Progenitor cell of endocrine pancreas (in vitro differentiated cells): ENCODE results near the gene RPL35. TPM values are rescaled to one million over a fixed set of nuclear protein-coding genes. Genes with fewer than 3 reads are reported as not detected.
A peak's percentile ranks its signal among the peaks of the same experiment; 100 is the strongest.

ENCODE experiments used
- DNase-seq: peaks from one replicate; pipeline ENCODE4 v3.0.0; 2021; ENCODE audit warnings: low spot score; ENCODE audit not compliant: unreplicated experiment
- H3K27ac Mint-ChIP-seq: 2 replicates; pipeline ENCODE4 v1.8.0; 2021; ENCODE audit warnings: mild to moderate bottlenecking, moderate library complexity, mixed read lengths
- H3K27me3 Mint-ChIP-seq: 2 replicates; pipeline ENCODE4 v1.8.0; 2021; ENCODE audit warnings: mixed read lengths
- H3K36me3 Mint-ChIP-seq: 2 replicates; pipeline ENCODE4 v1.8.0; 2022; ENCODE audit warnings: mixed read lengths; ENCODE audit not compliant: insufficient read depth
- H3K4me1 Mint-ChIP-seq: 2 replicates; pipeline ENCODE4 v1.8.0; 2021; ENCODE audit warnings: low read depth, mixed read lengths
- H3K4me3 Mint-ChIP-seq: 2 replicates; pipeline ENCODE4 v1.8.0; 2021; ENCODE audit warnings: low read depth, mild to moderate bottlenecking, moderate library complexity, mixed read lengths
- H3K9me3 Mint-ChIP-seq: 2 replicates; pipeline ENCODE4 v1.8.0; 2021; ENCODE audit warnings: low read depth, mixed read lengths
- CTCF ChIP-seq: fragments of 200-600 bp; sonication (generic); IDR thresholded peaks from one replicate; pipeline ENCODE4 v1.5.0; 2021; ENCODE audit warnings: antibody characterized with exemption, mild to moderate bottlenecking; ENCODE audit not compliant: unreplicated experiment
- total RNA-seq: library from RNA; stranded (reverse); gene quantifications from 2 replicates; pipeline ENCODE4 v1.2.1, GENCODE V29; 2021

Gene RPL35
- total RNA-seq, 1 donor from 2014 or later: 1,027 TPM

GRCh38 chr9:124894741-124895170 lies 33.0 kb upstream of the RPL35 start:
- H3K27ac Mint-ChIP-seq: peak overlapping the region; percentile 75
- no peaks in the 10 kb centered on the region for H3K4me1 Mint-ChIP-seq

GRCh38 chr9:124894035-124894740 lies 32.4 kb upstream of the RPL35 start:
- Mint-ChIP-seq H3K27me3 (no peaks in the 10 kb centered on the region), H3K4me3 (no peak overlapping the region), H3K36me3 (peaks cover 20% of the 10 kb centered on the region), H3K4me1 (no peaks in the 10 kb centered on the region), H3K9me3 (no peaks in the 10 kb centered on the region), H3K27ac (peak overlapping the region; percentile 30)
- DNase-seq: no peak
- TF ChIP-seq CTCF: no peak

More at GRCh38 chr9:124894741-124895170, 33.0 kb upstream of the RPL35 start:
- H3K9me3 Mint-ChIP-seq: no peaks in the 10 kb centered on the region
- no peak overlapping the region for H3K4me3 Mint-ChIP-seq
- TF ChIP-seq CTCF: peak; percentile 34
- no peak for DNase-seq
- no peaks in the 10 kb centered on the region for H3K27me3 Mint-ChIP-seq
- peaks cover 17% of the 10 kb centered on the region for H3K36me3 Mint-ChIP-seq

GRCh38 chr9:124890179-124890578 lies 28.4 kb upstream of the RPL35 start:
- no peak overlapping the region for H3K4me3 Mint-ChIP-seq
- H3K4me1 Mint-ChIP-seq: no peaks in the 10 kb centered on the region
- no peak for TF ChIP-seq CTCF
- no peaks in the 10 kb centered on the region for H3K9me3 Mint-ChIP-seq
- H3K27me3 Mint-ChIP-seq: no peaks in the 10 kb centered on the region
- H3K27ac Mint-ChIP-seq: no peak overlapping the region
- H3K36me3 Mint-ChIP-seq: peaks cover 14% of the 10 kb centered on the region
- no peak for DNase-seq

GRCh38 chr9:124889006-124889405 lies 27.2 kb upstream of the RPL35 start:
- Mint-ChIP-seq H3K4me3 (no peak overlapping the region), H3K9me3 (no peaks in the 10 kb centered on the region), H3K4me1 (no peaks in the 10 kb centered on the region), H3K27ac (no peak overlapping the region), H3K36me3 (peaks cover 14% of the 10 kb centered on the region), H3K27me3 (no peaks in the 10 kb centered on the region)
- DNase-seq: no peak
- no peak for TF ChIP-seq CTCF

GRCh38 chr9:124887832-124888231 lies 26.1 kb upstream of the RPL35 start:
- H3K27me3 Mint-ChIP-seq: no peaks in the 10 kb centered on the region
- no peaks in the 10 kb centered on the region for H3K4me1 Mint-ChIP-seq
- H3K36me3 Mint-ChIP-seq: peaks cover 14% of the 10 kb centered on the region
- DNase-seq: no peak
- H3K27ac Mint-ChIP-seq: no peak overlapping the region
- H3K4me3 Mint-ChIP-seq: no peak overlapping the region
- TF ChIP-seq CTCF: no peak
- H3K9me3 Mint-ChIP-seq: no peaks in the 10 kb centered on the region
